GM10266 (cell line): Measurements from ENCODE around the gene RYR1.
"Not testable (repeated sequence)": the region's sequence is repeated elsewhere in the genome, so short reads cannot be mapped to it uniquely, and the experiment has no call there.

Experiments used
- DNase-seq: peaks from one replicate; pipeline ENCODE4 v3.0.0; 2012; ENCODE audit errors: extremely low spot score
- TF ChIP-seq, protein P1 (sequence below): IDR thresholded peaks from 2 replicates; pipeline ENCODE4 v1.5.1; 2012; ENCODE audit warnings: mild to moderate bottlenecking, low read depth; ENCODE audit not compliant: control insufficient read depth, insufficient read depth; ENCODE audit errors: missing control alignments

The RYR1 gene

GRCh38 chr19:38401148-38401547 is 32.3 kb upstream of the RYR1 start:
- no peak for DNase-seq

DNA sequence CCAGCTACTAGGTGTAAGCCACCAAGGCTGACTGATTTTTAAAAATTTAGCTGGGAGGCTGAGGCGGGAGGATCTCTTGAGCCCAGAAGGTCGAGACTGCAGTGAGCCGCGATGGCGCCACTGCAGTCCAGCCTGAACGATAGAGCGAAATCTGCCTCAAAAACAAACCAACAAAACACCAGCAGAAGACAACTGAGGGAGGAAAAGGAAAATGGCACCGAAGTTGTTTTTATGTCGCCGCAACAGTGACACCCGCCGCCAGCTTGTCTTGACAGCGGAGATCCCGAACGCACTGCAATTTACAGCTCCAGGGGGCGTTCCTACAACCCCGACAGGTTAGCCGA is 30.9 kb upstream of the RYR1 start:
- DNase-seq: no peak

More at GRCh38 chr19:38401148-38401547, 32.3 kb upstream of the RYR1 start:
- TF ChIP-seq, protein P1, sequence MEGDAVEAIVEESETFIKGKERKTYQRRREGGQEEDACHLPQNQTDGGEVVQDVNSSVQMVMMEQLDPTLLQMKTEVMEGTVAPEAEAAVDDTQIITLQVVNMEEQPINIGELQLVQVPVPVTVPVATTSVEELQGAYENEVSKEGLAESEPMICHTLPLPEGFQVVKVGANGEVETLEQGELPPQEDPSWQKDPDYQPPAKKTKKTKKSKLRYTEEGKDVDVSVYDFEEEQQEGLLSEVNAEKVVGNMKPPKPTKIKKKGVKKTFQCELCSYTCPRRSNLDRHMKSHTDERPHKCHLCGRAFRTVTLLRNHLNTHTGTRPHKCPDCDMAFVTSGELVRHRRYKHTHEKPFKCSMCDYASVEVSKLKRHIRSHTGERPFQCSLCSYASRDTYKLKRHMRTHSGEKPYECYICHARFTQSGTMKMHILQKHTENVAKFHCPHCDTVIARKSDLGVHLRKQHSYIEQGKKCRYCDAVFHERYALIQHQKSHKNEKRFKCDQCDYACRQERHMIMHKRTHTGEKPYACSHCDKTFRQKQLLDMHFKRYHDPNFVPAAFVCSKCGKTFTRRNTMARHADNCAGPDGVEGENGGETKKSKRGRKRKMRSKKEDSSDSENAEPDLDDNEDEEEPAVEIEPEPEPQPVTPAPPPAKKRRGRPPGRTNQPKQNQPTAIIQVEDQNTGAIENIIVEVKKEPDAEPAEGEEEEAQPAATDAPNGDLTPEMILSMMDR: no peak

GRCh38 chr19:38402967-38403674 is 30.4 kb upstream of the RYR1 start, which contains the start of gene FAM98C:
Gene FAM98C (plus strand): TSS chr19:38403093. CDS start chr19:38403154, 61 bp downstream.
- DNase-seq: peak; percentile 100
- TF ChIP-seq, protein P1: peak; percentile 98

More for the DNA sequence above, 30.9 kb upstream of the RYR1 start:
- TF ChIP-seq, protein P1: peak; percentile 10

- DNase-seq: no peak
- TF ChIP-seq, protein P1: no peak
These were observed 28.6 kb upstream of the RYR1 start for GRCh38 chr19:38404858-38405257.

DNA sequence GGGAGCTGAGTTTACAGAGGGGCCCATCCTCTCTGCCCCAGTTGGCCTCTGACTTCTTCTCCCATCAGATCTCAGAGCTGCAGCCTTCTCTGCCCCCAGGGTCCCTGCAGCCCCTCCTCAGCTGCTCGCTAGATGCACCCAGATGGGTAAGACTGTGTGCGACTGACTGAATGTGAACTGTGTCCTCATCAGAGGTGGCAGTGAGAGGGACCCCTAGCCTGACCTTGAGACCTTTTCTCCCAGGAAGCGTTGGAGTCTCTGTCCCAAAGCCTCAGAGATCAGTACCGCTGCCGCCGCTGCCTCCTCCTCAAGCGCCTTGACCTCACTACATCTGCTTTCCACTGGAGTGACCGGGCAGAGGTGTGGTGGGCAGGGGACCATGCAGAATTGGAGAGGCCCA is 28.2 kb upstream of the RYR1 start:
- TF ChIP-seq, protein P1: no peak

DNA sequence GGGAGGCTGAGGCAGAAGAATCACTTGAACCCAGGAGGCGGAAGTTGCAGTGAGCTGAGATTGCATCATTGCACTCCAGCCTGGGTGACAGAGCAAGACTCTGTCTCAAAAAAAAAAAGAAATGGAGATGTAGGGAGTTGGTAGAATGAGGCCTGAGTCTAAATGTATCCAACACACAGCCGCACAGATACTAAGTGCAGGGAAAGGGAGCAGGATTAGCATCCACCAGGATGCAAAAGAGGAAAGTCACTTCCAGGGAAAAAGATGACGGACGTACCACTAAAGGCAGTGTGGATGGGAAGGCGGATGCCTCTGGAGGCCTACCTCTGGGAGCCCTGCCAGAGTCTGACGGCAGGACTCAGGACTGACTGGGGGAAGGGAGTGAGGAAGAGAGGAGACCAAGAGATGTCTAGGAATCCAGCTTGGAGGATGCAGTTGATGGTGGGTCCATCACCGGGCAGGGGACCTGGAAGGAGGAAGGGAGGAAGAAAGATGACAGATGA is 23.8 kb upstream of the RYR1 start:
- DNase-seq: no peak
- TF ChIP-seq, protein P1: no peak

More for the DNA sequence above, 28.2 kb upstream of the RYR1 start:
- no peak for DNase-seq

DNA sequence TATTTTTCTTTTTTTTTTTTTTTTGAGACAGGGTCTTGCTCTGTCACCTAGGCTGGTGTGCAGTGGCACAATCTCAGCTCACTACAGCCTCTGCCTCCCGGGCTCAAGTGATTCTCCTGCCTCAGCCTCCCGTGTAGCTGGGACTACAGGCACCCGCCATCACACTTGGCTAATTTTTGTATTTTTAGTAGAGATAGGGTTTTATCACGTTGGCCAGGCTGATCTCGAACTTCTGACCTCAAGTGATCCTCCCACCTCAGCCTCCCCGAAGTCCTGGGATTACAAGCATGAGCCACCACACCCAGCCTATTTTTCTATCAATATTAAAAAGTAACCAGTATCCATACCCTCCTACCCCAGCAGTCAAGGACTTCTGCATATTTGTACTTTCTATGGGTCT is 23.1 kb upstream of the RYR1 start:
- DNase-seq: not testable (repeated sequence)

- TF ChIP-seq, protein P1: no peak
- no peak for DNase-seq
These were observed 22.3 kb upstream of the RYR1 start for GRCh38 chr19:38411041-38411712.

GRCh38 chr19:38411898-38412297 is 21.6 kb upstream of the RYR1 start:
- DNase-seq: not testable (repeated sequence)
